A549 (cell line): ENCODE measurements around the gene TTYH3. TPM values are rescaled to one million over a fixed set of nuclear protein-coding genes. Genes with fewer than 3 reads are reported as not detected.
A peak's percentile ranks its signal among the peaks of the same experiment; 100 is the strongest.

ENCODE experiments used
- ATAC-seq, 2 experiments: fragments of 200-7000 bp in 1 of 2; fragments of >200 bp in 1 of 2; cut with Nextera tagmentation in 1 of 2; cut with Tn5 transposase in 1 of 2; 3 replicates each; pipeline versions ENCODE4 v1.8.0 to v1.9.1; 2018 to 2020; ENCODE audit warnings: mild to moderate bottlenecking in 1 of 2, moderate library complexity in 1 of 2
- CTCF ChIA-PET: fragments of 300-600 bp; sonication (Branson Sonifier 250); formaldehyde crosslinking; extraction: SDS; loops from one replicate; lab custom pipeline; 2021; ENCODE audit warnings: antibody characterized with exemption, inconsistent platforms; lab: Yijun Ruan, JAX
- POLR2A ChIA-PET: fragments of 350-600 bp; formaldehyde crosslinking; extraction: SDS; loops from one replicate; lab custom pipeline; 2021; ENCODE audit warnings: antibody characterized with exemption, inconsistent platforms; lab: Yijun Ruan, JAX
- DNase-seq, 2 experiments: peaks; one replicate each; pipeline versions ENCODE4 v3.0.0 to v3.0.0-alpha.2; 2011 to 2016; ENCODE audit warnings: low read depth in 1 of 2, low spot score in 1 of 2
- FAIRE-seq: peaks from 2 replicates; lab custom pipeline; 2011; peaks lifted over from hg19 to GRCh38; lab: Jason Lieb, UNC
- H3K27ac ChIP-seq, 2 experiments: fragments of >200 bp; sonication (Bioruptor Twin); formaldehyde crosslinking; 3 replicates each; pipeline ENCODE4 v1.5.1; 2016 to 2017
- H3K4me1 ChIP-seq: fragments of >200 bp; sonication (Bioruptor Twin); formaldehyde crosslinking; 3 replicates; pipeline ENCODE4 v1.6.1; 2016
- H3K4me2 ChIP-seq: fragments of >200 bp; sonication (Bioruptor Twin); formaldehyde crosslinking; 3 replicates; pipeline ENCODE4 v1.6.1; 2016
- H3K4me3 ChIP-seq: fragments of >200 bp; sonication (Bioruptor Twin); formaldehyde crosslinking; 3 replicates; pipeline ENCODE4 v1.5.1; 2016
- H3K9me3 ChIP-seq: fragments of >200 bp; sonication (Bioruptor Twin); formaldehyde crosslinking; 3 replicates; pipeline ENCODE4 v1.6.1; 2016
- ATOH8 ChIP-seq: fragments of 250-450 bp; sonication (Bioruptor Pico); IDR thresholded peaks from 2 replicates; pipeline ENCODE4 v1.5.0; 2020; ENCODE audit warnings: low read depth, mild to moderate bottlenecking, moderate library complexity
- CBX2 ChIP-seq: fragments of 200-600 bp; sonication (generic); IDR thresholded peaks from 2 replicates; pipeline ENCODE4 v1.6.1; 2016; ENCODE audit warnings: low read depth, mild to moderate bottlenecking, borderline replicate concordance
- CHD2 ChIP-seq: fragments of 150-350 bp; IDR thresholded peaks from 2 replicates; pipeline ENCODE4 v1.6.1; 2014; ENCODE audit warnings: low read length; ENCODE audit not compliant: partially characterized antibody
- ELK1 ChIP-seq: fragments of 150-350 bp; IDR thresholded peaks from 2 replicates; pipeline ENCODE4 v1.6.1; 2014; ENCODE audit warnings: low read depth, mild to moderate bottlenecking, low read length
- FOSB ChIP-seq: fragments of 250-450 bp; sonication (Bioruptor Pico); IDR thresholded peaks from 2 replicates; pipeline ENCODE4 v1.5.0; 2020; ENCODE audit warnings: mild to moderate bottlenecking, moderate library complexity
- FOSL2 ChIP-seq, 2 experiments: fragments of 450-650 bp in 1 of 2; fragments of >200 bp in 1 of 2; sonication (Bioruptor Twin) in 1 of 2; formaldehyde crosslinking; IDR thresholded peaks; 2 replicates each; pipeline versions ENCODE4 v1.5.0 to v1.6.1; 2016 to 2020; ENCODE audit warnings: mild to moderate bottlenecking in 1 of 2, moderate library complexity in 1 of 2
- HES2 ChIP-seq: fragments of >200 bp; sonication (Bioruptor Twin); formaldehyde crosslinking; IDR thresholded peaks from 2 replicates; pipeline ENCODE4 v1.6.1; 2016
- HOXA7 ChIP-seq: fragments of 250-450 bp; sonication (Bioruptor Pico); IDR thresholded peaks from 2 replicates; pipeline ENCODE4 v1.5.0; 2020; ENCODE audit warnings: mild to moderate bottlenecking, moderate library complexity
- JUN ChIP-seq, 2 experiments: fragments of >200 bp; sonication (Bioruptor Twin); formaldehyde crosslinking; IDR thresholded peaks; 2 replicates in 1 of 2; 3 replicates in 1 of 2; pipeline ENCODE4 v1.6.1; 2016 to 2017
- JUNB ChIP-seq: fragments of >200 bp; sonication (Bioruptor Twin); formaldehyde crosslinking; IDR thresholded peaks from 2 replicates; pipeline ENCODE4 v1.6.1; 2016
- MAZ ChIP-seq: fragments of 150-350 bp; IDR thresholded peaks from 2 replicates; pipeline ENCODE4 v1.6.1; 2014; ENCODE audit warnings: antibody characterized with exemption, low read depth, low read length, borderline replicate concordance
- NFE2L2 ChIP-seq: fragments of 150-350 bp; conservative IDR thresholded peaks from 2 replicates; pipeline ENCODE4 v1.6.1; 2014; ENCODE audit warnings: low read length
- NPAS2 ChIP-seq: fragments of 250-450 bp; sonication (Bioruptor Pico); IDR thresholded peaks from 2 replicates; pipeline ENCODE4 v1.8.0; 2022; ENCODE audit warnings: mild to moderate bottlenecking, moderate library complexity, borderline replicate concordance
- POLR2AphosphoS2 ChIP-seq: conservative IDR thresholded peaks from 2 replicates; pipeline ENCODE4 v1.6.1; 2012; ENCODE audit warnings: low read length, improper control_type of control experiment, inconsistent platforms
- RAD21 ChIP-seq, 2 experiments: fragments of >200 bp in 1 of 2; sonication (Bioruptor Twin) in 1 of 2; formaldehyde crosslinking in 1 of 2; IDR thresholded peaks in 1 of 2; conservative IDR thresholded peaks in 1 of 2; 2 replicates in 1 of 2; 3 replicates in 1 of 2; pipeline ENCODE4 v1.6.1; 2012 to 2018; ENCODE audit warnings: inconsistent platforms in 1 of 2
- RFX5 ChIP-seq: fragments of 450-650 bp; IDR thresholded peaks from 2 replicates; pipeline ENCODE4 v1.7.1; 2014; ENCODE audit warnings: antibody characterized with exemption, mild to moderate bottlenecking, moderate library complexity
- RNF2 ChIP-seq: fragments of 200-600 bp; sonication (generic); IDR thresholded peaks from 2 replicates; pipeline ENCODE4 v1.6.1; 2016; ENCODE audit warnings: low read depth, mild to moderate bottlenecking, antibody characterized with exemption, moderate library complexity, borderline replicate concordance
- SMC3 ChIP-seq: fragments of >200 bp; sonication (Bioruptor Twin); formaldehyde crosslinking; IDR thresholded peaks from 3 replicates; pipeline ENCODE4 v1.6.1; 2018; ENCODE audit warnings: inconsistent platforms
- SREBF2 ChIP-seq: fragments of 450-650 bp; IDR thresholded peaks from 2 replicates; pipeline ENCODE4 v1.6.1; 2014; ENCODE audit warnings: mild to moderate bottlenecking, moderate library complexity
- TFCP2L1 ChIP-seq: fragments of 250-450 bp; sonication (Bioruptor Pico); IDR thresholded peaks from 2 replicates; pipeline ENCODE4 v1.5.0; 2021; ENCODE audit warnings: mild to moderate bottlenecking
- USF2 ChIP-seq: fragments of 450-650 bp; IDR thresholded peaks from 2 replicates; pipeline ENCODE4 v1.6.1; 2014; ENCODE audit warnings: antibody characterized with exemption
- WGBS: methylation state at CpG from one replicate; pipeline ENCODE4 v1.1.6; 2017; ENCODE audit errors: missing lambda C conversion rate; 5-methylcytosine and 5-hydroxymethylcytosine counted together
- polyA plus RNA-seq, 4 experiments: library from polyadenylated mRNA; depleted of rRNA in 3 of 4; stranded (reverse); fragments of >200 nt; fragmentation: RNase III in 1 of 4; extraction: RNeasy Plus Mini Kit Qiagen cat#74134 plus additional on column Dnase treatment in 1 of 4; gene quantifications; 2 replicates in 3 of 4; 3 replicates in 1 of 4; pipeline ENCODE4 v1.2.3, GENCODE V29; 2011 to 2017

Gene TTYH3
- polyA plus RNA-seq, 2 of the 4 experiments (the other 2 are of a cell fraction): 11.3 to 43.6 TPM

- ATAC-seq (no peak), FAIRE-seq (no peak), DNase-seq (no peak)
- CTCF ChIA-PET: interaction anchor here (1.3 to 1.9 kb wide), 5 partner anchors 18 to 54 kb away, joined by 3 to 7 read pairs (median 4); no protein-coding TSS in a partner anchor
- Histone ChIP-seq H3K4me1 (peaks cover 26% of the 10 kb centered on the region; the same call in 2 of the 3 replicates), H3K4me2 (no peak overlapping the region), H3K27ac (no peak overlapping the region), H3K9me3 (no peaks in the 10 kb centered on the region), H3K4me3 (no peak overlapping the region)
- POLR2A ChIA-PET: no interaction called here
- TF ChIP-seq ELK1: no peak
- no peak for TF ChIP-seq NPAS2 (CRISPR knock-in tag)
- TF ChIP-seq HES2: no peak
- no peak for TF ChIP-seq POLR2AphosphoS2
- no peak for TF ChIP-seq CBX2
- WGBS: 92% methylated on average over 15 of the region's 20 CpGs
These were observed 5.2 kb upstream of the TTYH3 start for GRCh38 chr7:2626498-2627117.

GRCh38 chr7:2627258-2628129 lies 4.3 kb upstream of the TTYH3 start:
- Histone ChIP-seq H3K9me3 (no peaks in the 10 kb centered on the region), H3K27ac (no peak overlapping the region), H3K4me2 (no peak overlapping the region), H3K4me3 (no peak overlapping the region), H3K4me1 (peaks cover 26% of the 10 kb centered on the region; the same call in 2 of the 3 replicates)
- WGBS: 70% methylated on average over 8 of the region's 9 CpGs
- DNase-seq (no peak), FAIRE-seq (no peak), ATAC-seq (no peak)
- ChIA-PET CTCF (interaction anchor here (1.4 to 1.9 kb wide), 3 partner anchors 21 to 53 kb away, joined by 4 to 7 read pairs (median 4); no protein-coding TSS in a partner anchor), POLR2A (no interaction called here)
- no peak for TF ChIP-seq SREBF2
- no peak for TF ChIP-seq FOSB (CRISPR knock-in tag)

GRCh38 chr7:2628130-2628482 lies 3.7 kb upstream of the TTYH3 start:
- no peak overlapping the region for H3K27ac ChIP-seq
- DNase-seq: peak in 1 of 2 experiments; percentile 29
- no peak for ATAC-seq
- TF ChIP-seq CHD2 (no peak), RAD21 (conservative IDR thresholded peaks at IDR 0.05 in 1 of 2, IDR thresholded peaks at IDR 0.05 in 1 of 2) (no peak), ATOH8 (CRISPR knock-in tag) (no peak), HOXA7 (no peak), SMC3 (no peak), USF2 (no peak), HES2 (no peak), ELK1 (no peak), JUN (IDR thresholded peaks at IDR 0.05) (no peak), FOSL2 (IDR thresholded peaks at IDR 0.05) (no peak), FOSL2 (CRISPR knock-in tag; IDR thresholded peaks at IDR 0.05) (no peak), CBX2 (no peak), TFCP2L1 (CRISPR knock-in tag) (no peak), RNF2 (no peak), MAZ (no peak), RFX5 (no peak), NFE2L2 (no peak), JUNB (no peak)
- POLR2A ChIA-PET: no interaction called here
- no peak overlapping the region for H3K4me2 ChIP-seq
- H3K4me1 ChIP-seq: peaks cover 23% of the 10 kb centered on the region; the same call in 2 of the 3 replicates
- FAIRE-seq: no peak
- WGBS: 70% methylated on average over 12 of the region's 12 CpGs
- CTCF ChIA-PET: interaction anchor here (1.4 to 1.9 kb wide), 2 partner anchors 21 to 52 kb away, joined by 4 to 7 read pairs; no protein-coding TSS in a partner anchor
- no peaks in the 10 kb centered on the region for H3K9me3 ChIP-seq
- no peak overlapping the region for H3K4me3 ChIP-seq
